Adrenal gland (tissue), 12 donors: ENCODE measurements around the gene NUDT5. TPM values are rescaled to one million over a fixed set of nuclear protein-coding genes. Genes with fewer than 3 reads are reported as not detected.
A peak's percentile ranks its signal among the peaks of the same experiment; 100 is the strongest.

Experiments used
- DNase-seq, 7 donors: peaks; one replicate each; pipeline ENCODE4 v3.0.0-alpha.2; 2019 to 2020
- H3K27ac ChIP-seq, 5 donors: fragments of 200-600 bp; sonication (generic) in 4 of 5; 1 replicate in 3 of 5; 2 replicates in 2 of 5; pipeline versions ENCODE4 v1.5.1 to v1.8.0; 2016 to 2020; ENCODE audit warnings: mild to moderate bottlenecking in 1 of 5
- H3K27me3 ChIP-seq: fragments of 200-600 bp; 2 replicates; pipeline ENCODE4 v1.8.0; 2021
- H3K36me3 ChIP-seq, 2 donors: fragments of 200-600 bp; replicated peaks in 1 of 2; 1 replicate in 1 of 2; 2 replicates in 1 of 2; pipeline versions ENCODE4 v1.5.1 to v1.8.0; 2018 to 2022
- H3K4me1 ChIP-seq, 2 donors: fragments of 200-600 bp; replicated peaks in 1 of 2; 1 replicate in 1 of 2; 2 replicates in 1 of 2; pipeline versions ENCODE4 v1.5.1 to v1.8.0; 2018 to 2021
- H3K4me3 ChIP-seq, 4 donors: fragments of 200-600 bp; sonication (generic) in 3 of 4; one replicate each; pipeline ENCODE4 v1.5.1; 2016 to 2018
- H3K9me3 ChIP-seq, 3 donors: fragments of 200-600 bp; sonication (generic) in 1 of 3; replicated peaks in 1 of 3; 1 replicate in 2 of 3; 2 replicates in 1 of 3; pipeline versions ENCODE4 v1.5.1 to v1.8.0; 2016 to 2021
- POLR2A ChIP-seq, 2 donors: fragments of 450-650 bp; IDR thresholded peaks; one replicate each; pipeline ENCODE4 v1.6.1; 2017; ENCODE audit warnings: antibody characterized with exemption in 2 of 2, mild to moderate bottlenecking in 2 of 2, moderate library complexity in 1 of 2
- WGBS, 4 donors: extraction: QIAGEN DNeasy Blood & Tissue Kit in 2 of 4; methylation state at CpG; one replicate each; pipeline versions ENCODE4 v1.1.5 to v1.1.7; 2013 to 2017; 5-methylcytosine and 5-hydroxymethylcytosine counted together
- intact Hi-C, 2 donors: fragments of 100-400 bp; cut with DNase I; formaldehyde crosslinking; loops; one replicate each; pipeline versions ENCODE4 v1.14.1 to v1.15.0; 2022 to 2023
- polyA plus RNA-seq, 3 donors: library from polyadenylated mRNA; stranded (reverse); fragments of 200-250 nt in 2 of 3; fragments of 350-450 nt in 1 of 3; fragmentation: Illumina TruSeq in 1 of 3; extraction: RNeasy Lipid Tissue Mini Kit (QIAGEN cat#74804) in 1 of 3; gene quantifications; one replicate each; pipeline ENCODE4 v1.2.3, GENCODE V29; 2013 to 2014
- total RNA-seq, 9 donors: library from RNA; depleted of rRNA in 4 of 9; stranded (reverse); fragments of >200 nt in 4 of 9; fragments of 120-200 nt in 1 of 9; fragmentation: NEBNext Ultra II Directional in 1 of 9; extraction: Animal tissue kit (Norgen Biotek cat#: 25700) in 1 of 9; gene quantifications; one replicate each; pipeline versions ENCODE4 v1.1.0 to v1.2.4, GENCODE V29; 2013 to 2023
- TF ChIP-seq, protein P1 (sequence below), 6 experiments: fragments of 450-650 bp in 4 of 6; fragments of 200-600 bp in 2 of 6; sonication (generic) in 1 of 6; IDR thresholded peaks; 1 replicate in 5 of 6; 2 replicates in 1 of 6; pipeline versions ENCODE4 v1.5.1 to v1.8.0; 2016 to 2021; ENCODE audit warnings: antibody characterized with exemption in 6 of 6, mild to moderate bottlenecking in 2 of 6, moderate library complexity in 1 of 6
- donor health status: healthy with polysubstance abuse.
- donor health status: Bipolar disorder and iron deficiency.
- donor health status: DM: yes; HTN: yes; CAD: no.
- donor health status: DM: no; HTN: no; CAD: no.
- donor health status: DM: no; HTN: no; CAD: no.
- donor health status: DM: yes; HTN: yes; CAD: no.

NUDT5 gene
- total and polyA plus RNA-seq, 12 donors: 25.3 to 84.3 (median 46.3) TPM

DNA sequence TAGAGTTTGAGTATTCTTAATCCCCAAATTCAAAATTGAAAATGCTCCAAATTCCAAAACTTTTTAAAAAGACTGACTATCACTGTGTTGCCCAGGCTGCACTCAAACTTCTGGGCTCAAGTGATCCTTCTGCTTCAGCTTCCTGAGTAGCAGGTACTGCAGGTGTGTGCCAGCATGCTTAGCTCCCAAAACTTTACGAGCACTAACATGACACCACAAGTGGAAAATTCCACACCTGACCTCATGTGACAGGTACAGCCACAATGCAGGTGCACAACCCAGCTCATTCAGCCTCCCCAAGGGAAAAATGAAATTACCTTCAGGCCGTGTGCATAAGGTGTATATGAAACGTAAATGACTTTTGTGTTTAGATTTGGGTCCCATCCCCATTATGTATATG is 16.8 kb upstream of the NUDT5 start:
- no peak for DNase-seq
- no peaks in the 10 kb centered on the region for H3K27me3 ChIP-seq
- no peaks in the 10 kb centered on the region for H3K9me3 ChIP-seq
- TF ChIP-seq, protein P1, sequence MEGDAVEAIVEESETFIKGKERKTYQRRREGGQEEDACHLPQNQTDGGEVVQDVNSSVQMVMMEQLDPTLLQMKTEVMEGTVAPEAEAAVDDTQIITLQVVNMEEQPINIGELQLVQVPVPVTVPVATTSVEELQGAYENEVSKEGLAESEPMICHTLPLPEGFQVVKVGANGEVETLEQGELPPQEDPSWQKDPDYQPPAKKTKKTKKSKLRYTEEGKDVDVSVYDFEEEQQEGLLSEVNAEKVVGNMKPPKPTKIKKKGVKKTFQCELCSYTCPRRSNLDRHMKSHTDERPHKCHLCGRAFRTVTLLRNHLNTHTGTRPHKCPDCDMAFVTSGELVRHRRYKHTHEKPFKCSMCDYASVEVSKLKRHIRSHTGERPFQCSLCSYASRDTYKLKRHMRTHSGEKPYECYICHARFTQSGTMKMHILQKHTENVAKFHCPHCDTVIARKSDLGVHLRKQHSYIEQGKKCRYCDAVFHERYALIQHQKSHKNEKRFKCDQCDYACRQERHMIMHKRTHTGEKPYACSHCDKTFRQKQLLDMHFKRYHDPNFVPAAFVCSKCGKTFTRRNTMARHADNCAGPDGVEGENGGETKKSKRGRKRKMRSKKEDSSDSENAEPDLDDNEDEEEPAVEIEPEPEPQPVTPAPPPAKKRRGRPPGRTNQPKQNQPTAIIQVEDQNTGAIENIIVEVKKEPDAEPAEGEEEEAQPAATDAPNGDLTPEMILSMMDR (IDR thresholded peaks at IDR 0.05): no peak
- TF ChIP-seq POLR2A (IDR thresholded peaks at IDR 0.05): no peak
- 93 to 98% (median 95%) methylated on average over 3 of the region's 3 CpGs for WGBS, 4 donors
- no peak overlapping the region for H3K27ac ChIP-seq
- peaks cover 0 to 9% of the 10 kb centered on the region in 2 donors for H3K4me1 ChIP-seq
- H3K36me3 ChIP-seq: peaks cover 0 to 33% of the 10 kb centered on the region in 2 donors
- H3K4me3 ChIP-seq: no peak overlapping the region
- intact Hi-C loops: no loop called here

DNA sequence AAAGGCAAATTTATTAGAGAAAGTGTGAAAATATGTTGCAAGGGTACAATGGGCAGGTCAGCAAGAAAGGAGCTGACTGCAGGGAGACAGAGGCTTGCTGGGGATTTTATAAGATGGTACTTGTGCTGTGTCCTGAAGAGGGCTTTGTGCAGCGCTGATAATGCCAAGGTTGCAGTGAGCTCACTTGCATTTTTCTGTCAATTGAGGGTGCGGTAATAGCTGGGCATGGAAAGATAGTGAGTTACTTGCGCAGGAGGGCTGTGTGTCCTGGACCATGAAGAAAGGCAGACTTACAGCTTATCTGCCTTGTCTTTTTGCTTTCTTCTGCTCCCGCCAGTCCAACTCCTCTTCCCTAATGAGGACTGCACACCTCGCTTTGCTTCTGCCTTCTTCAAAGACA is 12.8 kb upstream of the NUDT5 start:
- Histone ChIP-seq H3K9me3 (no peaks in the 10 kb centered on the region), H3K4me1 (no peaks in the 10 kb centered on the region), H3K27me3 (no peaks in the 10 kb centered on the region), H3K27ac (no peak overlapping the region), H3K36me3 (peaks cover 0 to 24% of the 10 kb centered on the region in 2 donors), H3K4me3 (no peak overlapping the region)
- intact Hi-C loops: no loop called here
- WGBS, 4 donors: 73 to 91% (median 85%) methylated on average over 5 of the region's 5 CpGs
- no peak for TF ChIP-seq POLR2A (IDR thresholded peaks at IDR 0.05)
- TF ChIP-seq, protein P1 (IDR thresholded peaks at IDR 0.05): no peak
- DNase-seq: peak in 2 of 7 donors; percentile 16 to 38

DNA sequence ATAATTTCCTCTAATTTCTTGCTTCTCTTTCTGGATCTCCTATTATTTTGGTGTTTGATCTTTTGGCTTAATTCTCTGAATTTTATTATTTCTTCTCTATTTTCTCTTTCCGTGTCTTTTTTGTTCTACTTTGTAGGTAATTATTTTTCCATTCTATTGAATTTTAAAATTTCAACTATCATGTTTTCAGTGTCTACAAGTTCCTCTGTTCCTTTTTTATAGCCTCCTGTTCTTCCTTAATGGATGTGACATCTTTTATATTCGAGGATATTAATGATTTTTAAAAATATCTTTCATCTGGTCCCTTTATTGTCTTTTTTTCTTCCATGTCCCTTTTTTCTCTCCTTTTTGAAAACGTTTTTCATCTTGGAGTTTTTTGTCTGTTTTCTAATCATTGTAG is 11.4 kb upstream of the NUDT5 start:
- intact Hi-C loops: no loop called here
- H3K9me3 ChIP-seq: no peaks in the 10 kb centered on the region
- H3K4me3 ChIP-seq: no peak overlapping the region
- WGBS, 4 donors: 80 to 87% (median 83%) methylated on average over 3 of the region's 3 CpGs
- H3K27me3 ChIP-seq: no peaks in the 10 kb centered on the region
- TF ChIP-seq POLR2A (IDR thresholded peaks at IDR 0.05): no peak
- TF ChIP-seq, protein P1 (IDR thresholded peaks at IDR 0.05): no peak
- H3K27ac ChIP-seq: no peak overlapping the region
- H3K36me3 ChIP-seq: peaks cover 0 to 34% of the 10 kb centered on the region in 2 donors
- no peaks in the 10 kb centered on the region for H3K4me1 ChIP-seq
- DNase-seq: no peak

DNA sequence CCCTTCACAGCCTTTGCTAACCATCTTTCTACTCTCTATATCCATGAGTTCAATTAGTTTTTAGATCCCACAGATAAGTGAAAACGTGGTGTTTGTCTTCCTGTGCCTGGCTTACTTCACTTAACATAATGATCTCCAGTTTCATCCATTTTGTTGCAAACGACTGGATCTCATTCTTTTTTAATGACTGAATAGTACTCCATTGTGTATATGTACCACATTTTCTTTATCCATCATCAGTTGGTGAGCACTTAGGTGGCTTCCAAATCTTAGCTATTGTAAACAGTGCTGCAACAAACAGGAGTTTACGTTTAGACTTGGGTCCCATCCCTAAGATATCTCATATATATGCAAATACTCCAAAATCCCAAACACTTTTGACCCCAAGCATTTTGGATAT is 9.4 kb upstream of the NUDT5 start:
- Histone ChIP-seq H3K36me3 (peaks cover 0 to 32% of the 10 kb centered on the region in 2 donors), H3K4me3 (no peak overlapping the region), H3K27me3 (no peaks in the 10 kb centered on the region), H3K9me3 (no peaks in the 10 kb centered on the region), H3K4me1 (no peaks in the 10 kb centered on the region), H3K27ac (no peak overlapping the region)
- TF ChIP-seq, protein P1 (IDR thresholded peaks at IDR 0.05): no peak
- no peak for TF ChIP-seq POLR2A (IDR thresholded peaks at IDR 0.05)
- intact Hi-C loops: no loop called here
- 84 to 94% (median 92%) methylated on average over 3 of the region's 3 CpGs for WGBS, 4 donors
- DNase-seq: no peak
